Measurements from ENCODE around the gene SYTL2.

- TF ChIP-seq CTCF (IDR thresholded peaks at IDR 0.05) (no peak), POLR2AphosphoS5 (IDR thresholded peaks at IDR 0.05) (no peak), POLR2A (IDR thresholded peaks at IDR 0.05) (no peak)
These were observed 46.2 kb upstream of the SYTL2 start for GRCh38 chr11:85857098-85857497.
